ENCODE data around the gene FERMT3. TPM values are rescaled to one million over a fixed set of nuclear protein-coding genes. Genes with fewer than 3 reads are reported as not detected.
A peak's percentile ranks its signal among the peaks of the same experiment; 100 is the strongest.

The FERMT3 gene
- total RNA-seq, 1 donor from 2014 or later: 58.9 TPM

GRCh38 chr11:64262271-64263002, 55.9 kb downstream of the FERMT3 start:
- DNase-seq (ENCODE audit: low spot score): no peak

GRCh38 chr11:64263021-64263946, 56.8 kb downstream of the FERMT3 start:
- no peak for DNase-seq (ENCODE audit: low spot score)

- DNase-seq (ENCODE audit: low spot score): no peak
These were observed 57.4 kb downstream of the FERMT3 start for GRCh38 chr11:64263947-64264317.

DNA sequence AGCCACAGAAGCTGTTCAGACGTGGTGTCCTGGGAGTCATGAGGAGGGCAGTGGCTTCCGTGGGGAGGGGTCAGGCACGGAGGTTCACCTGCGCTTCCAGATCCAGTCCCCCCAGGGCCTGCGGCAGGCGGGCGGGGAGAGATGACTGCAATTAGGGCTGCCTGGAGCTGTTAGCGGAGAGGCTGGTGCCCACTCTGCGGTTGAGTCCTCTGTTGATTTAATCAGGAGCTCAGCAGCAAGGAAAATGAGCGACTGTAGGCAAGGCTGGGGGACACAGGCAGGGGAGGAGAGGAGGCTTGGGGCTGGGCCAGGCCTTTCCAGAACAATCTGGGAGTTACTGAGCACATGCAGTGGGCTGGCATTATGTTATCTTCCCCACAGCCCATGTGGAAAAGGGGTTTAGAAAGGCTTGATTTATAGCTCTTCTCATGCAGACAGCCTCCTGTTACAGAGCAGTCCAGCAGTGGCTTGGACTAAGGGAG, 57.9 kb downstream of the FERMT3 start:
- DNase-seq (ENCODE audit: low spot score): no peak

DNA sequence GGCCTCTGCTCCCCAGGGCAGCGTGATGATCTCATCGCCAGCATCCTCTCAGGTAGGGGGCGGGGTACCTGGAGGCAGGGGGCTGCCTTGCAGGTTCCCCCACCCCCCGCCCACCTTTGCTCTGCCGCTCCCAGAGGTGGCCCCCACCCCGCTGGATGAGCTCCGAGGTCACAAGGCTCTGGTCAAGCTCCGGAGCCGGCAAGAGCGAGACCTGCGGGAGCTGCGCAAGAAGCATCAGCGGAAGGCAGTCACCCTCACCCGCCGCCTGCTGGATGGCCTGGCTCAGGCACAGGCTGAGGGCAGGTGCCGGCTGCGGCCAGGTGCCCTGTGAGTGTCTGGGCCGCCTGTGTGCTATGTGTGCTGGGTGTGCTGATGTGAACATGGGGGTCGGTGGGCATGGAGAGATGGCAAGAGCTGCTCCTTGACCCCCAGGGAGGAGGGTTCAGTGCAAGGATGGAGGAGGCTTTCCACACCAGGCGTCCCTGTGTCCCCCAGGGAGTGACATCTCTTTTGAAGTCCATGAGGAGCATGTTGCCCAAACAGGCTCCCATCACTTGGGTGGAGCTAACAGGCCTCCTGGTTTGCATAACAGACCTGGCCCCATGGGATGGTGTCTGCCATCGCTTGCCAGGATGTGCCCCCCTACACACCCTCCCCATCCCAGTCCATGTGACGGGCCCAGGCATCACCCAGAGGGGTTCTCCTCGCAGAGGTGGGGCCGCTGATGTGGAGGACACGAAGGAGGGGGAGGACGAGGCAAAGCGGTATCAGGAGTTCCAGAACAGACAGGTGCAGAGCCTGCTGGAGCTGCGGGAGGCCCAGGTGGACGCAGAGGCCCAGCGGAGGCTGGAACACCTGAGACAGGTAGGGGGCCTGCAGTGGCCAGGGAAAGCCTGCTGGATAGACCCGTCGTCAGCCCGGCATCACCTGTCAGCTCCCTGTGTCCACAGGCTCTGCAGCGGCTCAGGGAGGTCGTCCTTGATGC, 58.9 kb downstream of the FERMT3 start:
- no peak for DNase-seq (ENCODE audit: low spot score)

DNA sequence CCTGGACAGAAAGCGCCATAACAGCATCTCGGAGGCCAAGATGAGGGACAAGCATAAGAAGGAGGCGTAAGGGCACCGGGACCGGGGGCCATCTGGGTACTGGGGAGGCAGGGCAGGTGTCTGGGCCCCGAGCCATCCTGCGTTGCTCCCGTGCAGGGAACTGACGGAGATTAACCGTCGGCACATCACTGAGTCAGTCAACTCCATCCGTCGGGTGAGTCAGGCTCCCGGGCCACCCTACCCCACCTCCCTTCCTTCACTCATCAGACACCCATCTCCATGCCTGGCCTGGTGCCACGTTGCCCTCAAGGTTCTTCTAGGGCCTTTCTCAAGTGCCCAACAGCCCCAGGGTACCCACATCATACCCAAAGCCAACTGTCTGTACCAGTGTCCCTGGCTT, 59.8 kb downstream of the FERMT3 start:
- no peak for DNase-seq (ENCODE audit: low spot score)

- no peak for DNase-seq (ENCODE audit: low spot score)
These were observed 60.9 kb downstream of the FERMT3 start for GRCh38 chr11:64267207-64267945.

DNA sequence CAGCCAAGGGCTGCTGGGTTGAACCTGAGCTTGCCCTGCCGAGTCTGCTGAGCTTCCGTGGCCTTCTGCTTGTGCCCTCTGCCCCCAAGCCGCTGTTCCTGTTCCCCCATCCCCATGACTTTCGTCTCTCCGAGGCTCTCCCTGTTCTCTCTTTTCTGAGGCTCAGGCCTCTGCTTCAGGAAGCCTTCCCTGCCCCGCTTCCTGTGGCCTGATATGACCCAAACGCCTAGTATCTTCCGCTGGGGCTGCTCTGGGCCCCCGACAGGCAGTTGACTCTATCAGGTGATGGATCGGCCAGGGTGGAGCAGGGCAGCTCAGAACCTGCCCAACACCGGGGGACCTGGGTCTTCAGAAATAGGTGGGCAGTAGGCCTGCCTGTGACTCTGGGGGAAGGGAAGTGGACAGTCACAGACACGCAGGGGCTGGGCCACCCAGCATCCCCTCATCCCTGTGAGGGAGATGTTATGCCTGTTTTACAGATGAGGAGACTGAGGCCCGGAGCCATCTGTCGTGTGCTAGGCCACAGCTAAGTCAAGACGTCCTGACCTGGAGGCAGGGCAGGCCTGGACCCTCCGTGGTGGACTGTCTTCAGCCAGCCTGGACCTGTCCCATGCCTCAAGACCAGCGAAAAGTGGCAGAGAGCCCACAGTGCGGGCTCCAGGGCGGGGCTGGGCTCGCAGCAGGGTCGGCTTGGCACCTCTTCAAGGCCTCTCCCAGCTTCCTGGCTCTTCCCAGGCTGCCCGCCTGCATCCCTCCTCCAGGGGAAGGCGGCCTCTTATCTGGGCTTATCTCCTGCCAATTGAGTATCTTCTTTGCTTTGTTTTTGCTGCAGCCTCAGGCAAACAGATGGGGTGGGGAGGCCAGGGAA, 61.7 kb downstream of the FERMT3 start:
- no peak for DNase-seq (ENCODE audit: low spot score)

GRCh38 chr11:64268893-64269539, 62.5 kb downstream of the FERMT3 start:
- DNase-seq (ENCODE audit: low spot score): no peak

GRCh38 chr11:64269540-64270220, 63.2 kb downstream of the FERMT3 start:
- DNase-seq (ENCODE audit: low spot score): peak; percentile 99

Other genes with a start within 250 kb of the FERMT3 start
- 249 TPM for gene COX8A, start 232.1 kb upstream of the FERMT3 start, total RNA-seq
- 44.3 TPM for gene OTUB1, start 220.3 kb upstream of the FERMT3 start, total RNA-seq
- not detected for gene FLRT1, start 170.8 kb upstream of the FERMT3 start, total RNA-seq
- gene MACROD1, start 40.6 kb upstream of the FERMT3 start, total RNA-seq: 19.5 TPM
- 113 TPM for gene STIP1, start 20.6 kb upstream of the FERMT3 start, total RNA-seq
- 32.7 TPM for gene TRPT1, start 19.5 kb downstream of the FERMT3 start, total RNA-seq
- gene NUDT22, start 19.6 kb downstream of the FERMT3 start, total RNA-seq: 45.8 TPM
- 20.4 TPM for gene DNAJC4, start 23.8 kb downstream of the FERMT3 start, total RNA-seq
- gene VEGFB, start 27.9 kb downstream of the FERMT3 start, total RNA-seq: 426 TPM
- gene FKBP2, start 34.4 kb downstream of the FERMT3 start, total RNA-seq: 53.8 TPM
- gene PPP1R14B, start 40.2 kb downstream of the FERMT3 start, total RNA-seq: 186 TPM
- 25.8 TPM for gene PLCB3, start 44.8 kb downstream of the FERMT3 start, total RNA-seq
- gene BAD, start 77.9 kb downstream of the FERMT3 start, total RNA-seq: 51.7 TPM
- 19.9 TPM for gene GPR137, start 79.1 kb downstream of the FERMT3 start, total RNA-seq
- gene KCNK4, start 84.6 kb downstream of the FERMT3 start, total RNA-seq: not detected
- gene CATSPERZ, start 93.6 kb downstream of the FERMT3 start, total RNA-seq: not detected
- 56.9 TPM for gene ESRRA, start 98.8 kb downstream of the FERMT3 start, total RNA-seq
- 151 TPM for gene TRMT112, start 110.8 kb downstream of the FERMT3 start, total RNA-seq
- gene PRDX5, start 111.4 kb downstream of the FERMT3 start, total RNA-seq: 111 TPM
- gene CCDC88B, start 133.5 kb downstream of the FERMT3 start, total RNA-seq: 11.5 TPM
- gene RPS6KA4, start 152.4 kb downstream of the FERMT3 start, total RNA-seq: 26.1 TPM